A673 (cell line): ENCODE results near the gene ARAP2. TPM values are rescaled to one million over a fixed set of nuclear protein-coding genes. Genes with fewer than 3 reads are reported as not detected.

Experiments
- BruUV-seq: library from RNA; stranded (reverse); fragments of 400-500 nt; replicated peaks from 2 replicates; lab custom pipeline; 2021; lab: Mats Ljungman, UMichigan
- CTCF ChIA-PET: fragments of 300-600 bp; sonication (Branson Sonifier 250); formaldehyde crosslinking; loops from one replicate; lab custom pipeline; 2022; ENCODE audit warnings: antibody characterized with exemption; lab: Charles Lee
- POLR2A ChIA-PET: fragments of 300-600 bp; sonication (Branson Sonifier 250); formaldehyde crosslinking; loops from one replicate; lab custom pipeline; 2022; ENCODE audit warnings: antibody characterized with exemption; ENCODE audit not compliant: low non-redundant PET; lab: Charles Lee
- DNase-seq: peaks from one replicate; pipeline ENCODE4 v3.0.0-alpha.2; 2015; ENCODE audit warnings: low spot score
- H3K27ac ChIP-seq: fragments of 200-600 bp; sonication (generic); 2 replicates; pipeline ENCODE4 v1.5.1; 2016; ENCODE audit warnings: mixed run types, low read depth, mild to moderate bottlenecking, mixed read lengths, antibody characterized with exemption, low read length; ENCODE audit not compliant: poor library complexity, severe bottlenecking
- H3K27me3 ChIP-seq: fragments of 200-600 bp; sonication (generic); replicated peaks from 2 replicates; pipeline ENCODE4 v1.6.1; 2017; ENCODE audit warnings: mixed run types, low read depth, mild to moderate bottlenecking, mixed read lengths, antibody characterized with exemption, low read length; ENCODE audit not compliant: insufficient read depth, poor library complexity
- H3K36me3 ChIP-seq: fragments of 200-600 bp; sonication (generic); 2 replicates; pipeline ENCODE4 v1.6.1; 2016; ENCODE audit warnings: mixed run types, mild to moderate bottlenecking, mixed read lengths, antibody characterized with exemption, low read length; ENCODE audit not compliant: insufficient read depth, poor library complexity, severe bottlenecking
- H3K4me1 ChIP-seq: fragments of 200-600 bp; sonication (generic); 2 replicates; pipeline ENCODE4 v1.6.1; 2017; ENCODE audit warnings: mixed run types, mild to moderate bottlenecking, mixed read lengths, antibody characterized with exemption, low read length; ENCODE audit not compliant: insufficient read depth, poor library complexity, severe bottlenecking
- H3K4me3 ChIP-seq: fragments of 200-600 bp; sonication (generic); 2 replicates; pipeline ENCODE4 v1.5.1; 2016; ENCODE audit warnings: low read depth, mixed run types, mild to moderate bottlenecking, mixed read lengths, low read length; ENCODE audit not compliant: poor library complexity, severe bottlenecking
- H3K9me3 ChIP-seq: fragments of 200-600 bp; sonication (generic); 2 replicates; pipeline ENCODE4 v1.6.1; 2016; ENCODE audit warnings: mixed run types, low read depth, mild to moderate bottlenecking, mixed read lengths, antibody characterized with exemption, low read length; ENCODE audit not compliant: poor library complexity, severe bottlenecking
- CTCF ChIP-seq: fragments of 300-800, 200-600 bp; sonication (generic); conservative IDR thresholded peaks from 2 replicates; pipeline ENCODE4 v1.5.1; 2017; ENCODE audit warnings: low read depth, mild to moderate bottlenecking, antibody characterized with exemption, low read length, moderate library complexity, mixed read lengths
- EZH2 ChIP-seq: fragments of 200-600 bp; sonication (generic); IDR thresholded peaks from 2 replicates; pipeline ENCODE4 v1.6.1; 2017; ENCODE audit warnings: borderline replicate concordance, low read depth, mild to moderate bottlenecking, mixed read lengths, antibody characterized with exemption, low read length; ENCODE audit not compliant: poor library complexity, severe bottlenecking
- intact Hi-C: fragments of 100-400 bp; cut with micrococcal nuclease; formaldehyde crosslinking; loops from one replicate; pipeline ENCODE4 v1.10.0; 2022; ENCODE audit not compliant: unreplicated experiment
- total RNA-seq: library from RNA; stranded (reverse); gene quantifications from 2 replicates; pipeline ENCODE4 v1.2.3, GENCODE V29; 2021

Gene ARAP2
- total RNA-seq, 1 experiment from 2014 or later = 0.06 TPM

- Histone ChIP-seq H3K27ac (no peak overlapping the region), H3K9me3 (no peaks in the 10 kb centered on the region), H3K36me3 (no peaks in the 10 kb centered on the region), H3K4me3 (no peak overlapping the region), H3K4me1 (no peaks in the 10 kb centered on the region), H3K27me3 (no peaks in the 10 kb centered on the region)
- intact Hi-C loops = no loop called here
- BruUV-seq = no TSS peak
- ChIA-PET POLR2A (no interaction called here), CTCF (no interaction called here)
- no peak for TF ChIP-seq EZH2
- TF ChIP-seq CTCF = no peak
- no peak for DNase-seq
Observed at GRCh38 chr4:36141186-36141585, 103.1 kb downstream of the ARAP2 start.

GRCh38 chr4:36140421-36140820 is 103.9 kb downstream of the ARAP2 start:
- CTCF ChIA-PET = no interaction called here
- no peak for DNase-seq
- BruUV-seq = no TSS peak
- POLR2A ChIA-PET = no interaction called here
- H3K36me3 ChIP-seq = no peaks in the 10 kb centered on the region
- intact Hi-C loops = no loop called here
- no peaks in the 10 kb centered on the region for H3K9me3 ChIP-seq
- no peak overlapping the region for H3K4me3 ChIP-seq
- TF ChIP-seq EZH2 (no peak), CTCF (no peak)
- no peaks in the 10 kb centered on the region for H3K4me1 ChIP-seq
- H3K27me3 ChIP-seq = no peaks in the 10 kb centered on the region
- H3K27ac ChIP-seq = no peak overlapping the region

GRCh38 chr4:36138220-36138619 is 106.1 kb downstream of the ARAP2 start:
- BruUV-seq = no TSS peak
- POLR2A ChIA-PET = no interaction called here
- no peak overlapping the region for H3K4me3 ChIP-seq
- intact Hi-C loops = no loop called here
- no peak for TF ChIP-seq CTCF
- H3K4me1 ChIP-seq = no peaks in the 10 kb centered on the region
- CTCF ChIA-PET = no interaction called here
- no peak overlapping the region for H3K27ac ChIP-seq
- no peaks in the 10 kb centered on the region for H3K27me3 ChIP-seq
- no peaks in the 10 kb centered on the region for H3K36me3 ChIP-seq
- no peaks in the 10 kb centered on the region for H3K9me3 ChIP-seq
- DNase-seq = no peak
